H1 (cell line): ENCODE results near the gene STAG1. TPM values are rescaled to one million over a fixed set of nuclear protein-coding genes. Genes with fewer than 3 reads are reported as not detected.

Experiments
- CTCF ChIA-PET: fragments of 300-600 bp; sonication (Branson Sonifier 250); formaldehyde crosslinking; loops from one replicate; lab custom pipeline; 2021; ENCODE audit not compliant: partially characterized antibody; lab: Charles Lee
- POLR2A ChIA-PET: fragments of 300-600 bp; sonication (Branson Sonifier 250); formaldehyde crosslinking; loops from one replicate; lab custom pipeline; 2021; ENCODE audit warnings: inconsistent platforms; ENCODE audit not compliant: partially characterized antibody; lab: Charles Lee
- DNase-seq, 2 experiments: peaks; one replicate each; pipeline versions ENCODE4 v3.0.0 to v3.0.0-alpha.2; 2010 to 2022; ENCODE audit warnings: low spot score in 2 of 2, low read depth in 1 of 2, mixed read lengths in 1 of 2
- FAIRE-seq: peaks from 2 replicates; lab custom pipeline; 2011; peaks lifted over from hg19 to GRCh38; lab: Jason Lieb, UNC
- H2AFZ ChIP-seq: 2 replicates; pipeline ENCODE4 v1.8.1; 2012; ENCODE audit warnings: low read length, inconsistent platforms
- H2AK5ac ChIP-seq: 2 replicates; pipeline ENCODE4 v1.6.1; 2013; ENCODE audit warnings: low read depth, low read length
- H2BK120ac ChIP-seq: replicated peaks from 2 replicates; pipeline ENCODE3; 2013; ENCODE audit warnings: low read depth, low read length, inconsistent platforms
- H2BK12ac ChIP-seq: 2 replicates; pipeline ENCODE4 v1.6.1; 2013; ENCODE audit warnings: low read depth, low read length
- H2BK15ac ChIP-seq: 2 replicates; pipeline ENCODE4 v1.6.1; 2013; ENCODE audit warnings: low read length
- H2BK20ac ChIP-seq: 2 replicates; pipeline ENCODE4 v1.6.1; 2013; ENCODE audit warnings: low read length
- H2BK5ac ChIP-seq: 2 replicates; pipeline ENCODE4 v1.6.1; 2013; ENCODE audit warnings: low read depth, low read length
- H3K14ac ChIP-seq: 2 replicates; pipeline ENCODE4 v1.6.1; 2013; ENCODE audit warnings: inconsistent platforms; ENCODE audit not compliant: insufficient read length
- H3K18ac ChIP-seq: 2 replicates; pipeline ENCODE4 v1.6.1; 2013; ENCODE audit warnings: low read length; ENCODE audit errors: extremely low read depth
- H3K23ac ChIP-seq: 2 replicates; pipeline ENCODE4 v1.6.1; 2013; ENCODE audit warnings: inconsistent platforms; ENCODE audit not compliant: insufficient read length
- H3K23me2 ChIP-seq: 2 replicates; pipeline ENCODE4 v1.6.1; 2013; ENCODE audit warnings: low read depth, low read length
- H3K27ac ChIP-seq: 2 replicates; pipeline ENCODE4 v1.6.1; 2011; ENCODE audit warnings: low read depth, low read length, inconsistent platforms
- H3K27me3 ChIP-seq, 4 experiments: replicated peaks in 1 of 4; 1 replicate in 1 of 4; 2 replicates in 3 of 4; pipeline versions ENCODE4 v1.6.1 to v1.8.1; 2011 to 2013; ENCODE audit warnings: low read length in 3 of 4, mild to moderate bottlenecking in 3 of 4, inconsistent platforms in 2 of 4, mixed read lengths in 2 of 4, moderate library complexity in 1 of 4; ENCODE audit not compliant: control insufficient read depth in 3 of 4, insufficient read depth in 3 of 4; ENCODE audit errors: extremely low read depth in 1 of 4
- H3K36me3 ChIP-seq, 4 experiments: 2 replicates each; pipeline versions ENCODE4 v1.6.1 to v1.8.1; 2011 to 2013; ENCODE audit warnings: mild to moderate bottlenecking in 4 of 4, low read length in 3 of 4, moderate library complexity in 2 of 4, control low read depth in 1 of 4, inconsistent platforms in 1 of 4; ENCODE audit not compliant: insufficient read depth in 4 of 4, control insufficient read depth in 2 of 4
- H3K4ac ChIP-seq: replicated peaks from 2 replicates; pipeline ENCODE3; 2013; ENCODE audit warnings: low read length, low read depth, mixed read lengths, inconsistent platforms; ENCODE audit not compliant: insufficient read length
- H3K4me1 ChIP-seq, 4 experiments: replicated peaks in 1 of 4; 1 replicate in 1 of 4; 2 replicates in 3 of 4; pipeline versions ENCODE4 v1.6.1 to v1.8.1; 2011 to 2013; ENCODE audit warnings: low read length in 3 of 4, inconsistent platforms in 2 of 4, mixed read lengths in 1 of 4; ENCODE audit not compliant: insufficient read depth in 4 of 4, control insufficient read depth in 3 of 4
- H3K4me2 ChIP-seq, 2 experiments: 2 replicates each; pipeline versions ENCODE4 v1.6.1 to v1.8.1; 2011 to 2013; ENCODE audit warnings: low read depth in 2 of 2, low read length in 2 of 2, control low read depth in 1 of 2, inconsistent platforms in 1 of 2, mild to moderate bottlenecking in 1 of 2; ENCODE audit not compliant: insufficient read depth in 1 of 2
- H3K4me3 ChIP-seq, 4 experiments: fragments of 200-600, 300-600 bp in 1 of 4; sonication (generic), shearing (Covaris generic), sonication (Bioruptor Twin) in 1 of 4; 2 replicates each; pipeline versions ENCODE4 v1.5.1 to v1.8.1; 2011 to 2016; ENCODE audit warnings: low read length in 4 of 4, low read depth in 3 of 4, control low read depth in 2 of 4, inconsistent platforms in 2 of 4, mild to moderate bottlenecking in 2 of 4, mixed read lengths in 1 of 4, moderate library complexity in 1 of 4; ENCODE audit not compliant: insufficient read depth in 2 of 4; ENCODE audit errors: extremely low read depth in 1 of 4
- H3K56ac ChIP-seq: replicated peaks from 2 replicates; pipeline ENCODE3; 2013; ENCODE audit warnings: low read depth, mild to moderate bottlenecking, mixed read lengths, low read length, inconsistent platforms; ENCODE audit not compliant: insufficient read length
- H3K79me1 ChIP-seq: 2 replicates; pipeline ENCODE4 v1.6.1; 2013; ENCODE audit warnings: low read depth, low read length, control low read depth
- H3K79me2 ChIP-seq, 2 experiments: 2 replicates each; pipeline versions ENCODE4 v1.6.1 to v1.8.1; 2012 to 2013; ENCODE audit warnings: low read length in 2 of 2, mild to moderate bottlenecking in 2 of 2, inconsistent platforms in 1 of 2; ENCODE audit not compliant: insufficient read depth in 2 of 2, control insufficient read depth in 1 of 2
- H3K9ac ChIP-seq, 4 experiments: replicated peaks in 1 of 4; 1 replicate in 1 of 4; 2 replicates in 3 of 4; pipeline versions ENCODE4 v1.6.1 to v1.8.1; 2011 to 2013; ENCODE audit warnings: low read depth in 3 of 4, low read length in 3 of 4, control low read depth in 2 of 4, mild to moderate bottlenecking in 2 of 4, moderate library complexity in 2 of 4, inconsistent platforms in 1 of 4; ENCODE audit errors: extremely low read depth in 1 of 4
- H3K9me3 ChIP-seq, 2 experiments: 2 replicates each; pipeline versions ENCODE4 v1.6.1 to v1.8.1; 2012 to 2013; ENCODE audit warnings: mild to moderate bottlenecking in 2 of 2, moderate library complexity in 2 of 2, control low read depth in 1 of 2, inconsistent platforms in 1 of 2, low read depth in 1 of 2, low read length in 1 of 2, mixed read lengths in 1 of 2; ENCODE audit not compliant: insufficient read depth in 2 of 2
- H4K20me1 ChIP-seq, 2 experiments: replicated peaks in 1 of 2; 2 replicates each; pipeline versions ENCODE3 to v1.8.1; 2011 to 2013; ENCODE audit warnings: inconsistent platforms in 2 of 2, low read length in 2 of 2, mild to moderate bottlenecking in 1 of 2; ENCODE audit not compliant: insufficient read depth in 2 of 2, control insufficient read depth in 1 of 2
- H4K5ac ChIP-seq: 2 replicates; pipeline ENCODE4 v1.6.1; 2013; ENCODE audit warnings: low read length, low read depth, mixed read lengths, inconsistent platforms; ENCODE audit not compliant: insufficient read length
- H4K8ac ChIP-seq: 2 replicates; pipeline ENCODE4 v1.8.0; 2013; ENCODE audit warnings: mild to moderate bottlenecking, moderate library complexity, low read length, inconsistent platforms; ENCODE audit not compliant: insufficient read depth; ENCODE audit errors: extremely low read depth
- H4K91ac ChIP-seq: replicated peaks from 2 replicates; pipeline ENCODE3; 2013; ENCODE audit warnings: low read length, mixed read lengths, inconsistent platforms; ENCODE audit not compliant: insufficient read length
- BACH1 ChIP-seq: IDR thresholded peaks from 2 replicates; pipeline ENCODE4 v1.6.1; 2012; ENCODE audit warnings: low read length, improper control_type of control experiment
- KDM1A ChIP-seq: fragments of 200-600, 300-600 bp; sonication (generic); IDR thresholded peaks from 2 replicates; pipeline ENCODE4 v1.7.1; 2016; ENCODE audit warnings: mild to moderate bottlenecking, low read length, borderline replicate concordance
- KDM5A ChIP-seq: fragments of 200-600 bp; IDR thresholded peaks from 2 replicates; pipeline ENCODE4 v1.7.1; 2012; ENCODE audit warnings: mild to moderate bottlenecking, low read length, inconsistent platforms, mixed read lengths
- MAFK ChIP-seq: IDR thresholded peaks from 2 replicates; pipeline ENCODE4 v1.6.1; 2012; ENCODE audit warnings: low read depth, mild to moderate bottlenecking, improper control_type of control experiment, low read length
- NANOG ChIP-seq: IDR thresholded peaks from 2 replicates; pipeline ENCODE4 v1.6.1; 2011; ENCODE audit warnings: low read length, low read depth, mild to moderate bottlenecking, inconsistent platforms; ENCODE audit not compliant: insufficient read depth, poor library complexity, severe bottlenecking
- RFX5 ChIP-seq: IDR thresholded peaks from 2 replicates; pipeline ENCODE4 v1.6.1; 2011; ENCODE audit warnings: low read depth, low read length, improper control_type of control experiment, borderline replicate concordance
- TAF1 ChIP-seq: IDR thresholded peaks from 2 replicates; pipeline ENCODE4 v1.6.1; 2011; ENCODE audit warnings: mild to moderate bottlenecking, low read depth, low read length
- WGBS, 2 experiments: shearing (Covaris generic) in 1 of 2; methylation state at CpG; one replicate each; pipeline versions ENCODE4 v1.1.6 to v1.1.7; 2013 to 2015; ENCODE audit warnings: low lambda C conversion rate in 2 of 2, mixed read lengths in 2 of 2, inconsistent platforms in 1 of 2, low coverage in 1 of 2, missing lambda C conversion rate in 1 of 2; ENCODE audit not compliant: insufficient replicate concordance in 2 of 2, insufficient coverage in 1 of 2, insufficient read length in 1 of 2; ENCODE audit errors: extremely low coverage in 1 of 2, missing lambda C conversion rate in 1 of 2; 5-methylcytosine and 5-hydroxymethylcytosine counted together
- polyA plus RNA-seq, 7 experiments: library from polyadenylated mRNA; depleted of rRNA in 3 of 7; stranded (reverse) in 5 of 7; unstranded in 2 of 7; fragments of >200 nt in 5 of 7; fragments of 200-250 nt in 2 of 7; gene quantifications; 1 replicate in 5 of 7; 2 replicates in 1 of 7; 4 replicates in 1 of 7; pipeline versions ENCODE4 v1.2.1 to v1.2.3, GENCODE V29; 2011 to 2013; ENCODE audit warnings: missing spikeins in 2 of 7, mixed read lengths in 2 of 7
- total RNA-seq: library from RNA; stranded (reverse); fragmentation: NEBNext Ultra II Directional; extraction: Animal tissue kit (Norgen Biotek cat#: 25700); gene quantifications from 2 replicates; pipeline ENCODE4 v1.2.1, GENCODE V29; 2021

STAG1 gene
- total and polyA plus RNA-seq, 2 of the 8 experiments (the other 6 are each of a cell fraction or from before 2014, with no cell fraction given), result 4.6 to 23.4 TPM

DNA sequence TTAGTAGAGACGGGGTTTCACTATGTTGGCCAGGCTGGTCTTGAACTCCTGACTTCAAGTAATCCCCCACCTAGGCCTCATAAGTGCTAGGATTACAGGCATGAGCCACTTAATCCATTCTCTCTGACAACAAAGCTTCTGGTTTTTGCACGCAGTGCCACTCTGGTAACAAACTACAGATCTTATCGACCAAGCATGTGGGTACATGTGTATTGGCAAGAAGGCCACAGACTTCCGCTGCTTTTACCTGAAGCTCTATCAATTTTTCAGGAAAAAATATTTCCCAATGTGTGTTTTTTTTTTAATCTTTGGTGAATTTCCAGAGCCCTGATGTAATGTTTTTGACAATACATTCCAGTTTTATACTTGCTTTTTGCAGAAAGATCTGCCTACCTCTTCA is 319.5 kb downstream of the STAG1 start:
- POLR2A ChIA-PET, result no interaction called here
- Histone ChIP-seq H3K23me2 (peaks cover 1% of the 10 kb centered on the region; the same call in 1 of the 2 replicates), H3K4me1 (no peaks in the 10 kb centered on the region), H3K4me2 (no peak overlapping the region), H3K79me1 (no peaks in the 10 kb centered on the region), H3K18ac (no peak overlapping the region), H2BK5ac (no peak overlapping the region), H4K20me1 (no peaks in the 10 kb centered on the region), H4K8ac (no peak overlapping the region), H3K27ac (no peak overlapping the region), H3K79me2 (no peaks in the 10 kb centered on the region), H3K9ac (no peak overlapping the region), H2BK15ac (no peak overlapping the region), H2BK20ac (no peak overlapping the region), H3K4me3 (no peak overlapping the region), H3K9me3 (no peaks in the 10 kb centered on the region), H2AK5ac (no peak overlapping the region), H3K14ac (no peak overlapping the region), H3K23ac (no peak overlapping the region), H3K4ac (no peak overlapping the region), H3K36me3 (no peaks in the 10 kb centered on the region; a peak in 1 of 8 replicates), H2BK12ac (no peak overlapping the region), H4K91ac (no peak overlapping the region), H2AFZ (no peak overlapping the region), H4K5ac (no peak overlapping the region), H3K27me3 (no peaks in the 10 kb centered on the region), H2BK120ac (no peak overlapping the region), H3K56ac (no peak overlapping the region)
- FAIRE-seq, result no peak
- WGBS, 2 experiments, result 95% methylated on average over 4 of the region's 4 CpGs; no CpG with 5 or more reads in 1 of the 2 experiments
- DNase-seq, result no peak
- TF ChIP-seq NANOG (no peak), KDM1A (no peak), RFX5 (no peak), BACH1 (no peak), TAF1 (no peak), KDM5A (no peak), MAFK (no peak)
- CTCF ChIA-PET, result interaction anchor here (0.7 kb wide), 1 partner anchor 1460 kb away, joined by 4 read pairs; no protein-coding TSS in a partner anchor
